Hepatocyte (in vitro differentiated cells): ENCODE measurements around the gene CPZ.

Experiments used
- EZH2 ChIP-seq: fragments of 200-600 bp; sonication (generic); IDR thresholded peaks from 2 replicates; pipeline ENCODE4 v1.6.1; 2016; ENCODE audit warnings: antibody characterized with exemption, mild to moderate bottlenecking, borderline replicate concordance
- TF ChIP-seq, protein P1 (sequence below): fragments of 200-600 bp; sonication (generic); IDR thresholded peaks from 2 replicates; pipeline ENCODE4 v1.5.1; 2016; ENCODE audit warnings: antibody characterized with exemption, mild to moderate bottlenecking; ENCODE audit not compliant: poor library complexity

DNA sequence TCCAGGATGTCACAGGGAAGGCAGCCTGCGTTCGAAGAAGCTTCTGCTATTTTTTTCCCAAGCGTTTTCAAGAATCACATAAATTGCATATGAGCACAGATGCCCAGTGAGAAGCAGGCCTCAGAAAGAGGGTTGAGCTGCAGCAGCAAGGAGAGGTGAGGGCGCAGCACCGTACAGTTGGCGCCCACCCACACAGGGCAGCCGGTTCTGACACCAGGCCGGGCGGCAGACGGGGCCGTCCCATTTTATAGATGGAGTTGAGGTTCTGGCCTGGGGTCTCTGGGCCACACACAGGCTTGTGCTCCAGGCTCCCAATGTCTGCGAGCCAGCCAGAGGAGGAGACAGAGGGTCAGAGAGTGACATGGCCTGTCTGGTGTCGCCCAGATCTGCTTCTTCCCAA, 22.8 kb downstream of the CPZ start:
- TF ChIP-seq, protein P1, sequence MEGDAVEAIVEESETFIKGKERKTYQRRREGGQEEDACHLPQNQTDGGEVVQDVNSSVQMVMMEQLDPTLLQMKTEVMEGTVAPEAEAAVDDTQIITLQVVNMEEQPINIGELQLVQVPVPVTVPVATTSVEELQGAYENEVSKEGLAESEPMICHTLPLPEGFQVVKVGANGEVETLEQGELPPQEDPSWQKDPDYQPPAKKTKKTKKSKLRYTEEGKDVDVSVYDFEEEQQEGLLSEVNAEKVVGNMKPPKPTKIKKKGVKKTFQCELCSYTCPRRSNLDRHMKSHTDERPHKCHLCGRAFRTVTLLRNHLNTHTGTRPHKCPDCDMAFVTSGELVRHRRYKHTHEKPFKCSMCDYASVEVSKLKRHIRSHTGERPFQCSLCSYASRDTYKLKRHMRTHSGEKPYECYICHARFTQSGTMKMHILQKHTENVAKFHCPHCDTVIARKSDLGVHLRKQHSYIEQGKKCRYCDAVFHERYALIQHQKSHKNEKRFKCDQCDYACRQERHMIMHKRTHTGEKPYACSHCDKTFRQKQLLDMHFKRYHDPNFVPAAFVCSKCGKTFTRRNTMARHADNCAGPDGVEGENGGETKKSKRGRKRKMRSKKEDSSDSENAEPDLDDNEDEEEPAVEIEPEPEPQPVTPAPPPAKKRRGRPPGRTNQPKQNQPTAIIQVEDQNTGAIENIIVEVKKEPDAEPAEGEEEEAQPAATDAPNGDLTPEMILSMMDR: no peak
- no peak for TF ChIP-seq EZH2
